Neural crest cell (in vitro differentiated cells): ENCODE data around the gene TMEM91. TPM values are rescaled to one million over a fixed set of nuclear protein-coding genes. Genes with fewer than 3 reads are reported as not detected.
"Not testable (repeated sequence)": the region's sequence is repeated elsewhere in the genome, so short reads cannot be mapped to it uniquely, and the experiment has no call there.

Experiments used
- DNase-seq: peaks from one replicate; pipeline ENCODE4 v3.0.0; 2021; ENCODE audit warnings: low read depth, mixed read lengths, low spot score
- H3K27ac Mint-ChIP-seq: one replicate; pipeline ENCODE4 v1.8.0; 2021; ENCODE audit warnings: mild to moderate bottlenecking, mixed read lengths; ENCODE audit not compliant: unreplicated experiment
- H3K27me3 Mint-ChIP-seq: 2 replicates; pipeline ENCODE4 v1.8.0; 2021; ENCODE audit warnings: low read depth, mild to moderate bottlenecking, mixed read lengths
- H3K36me3 Mint-ChIP-seq: 2 replicates; pipeline ENCODE4 v1.8.0; 2021; ENCODE audit warnings: low read depth, mild to moderate bottlenecking, mixed read lengths
- H3K4me1 Mint-ChIP-seq: 2 replicates; pipeline ENCODE4 v1.8.0; 2021; ENCODE audit warnings: mixed read lengths
- H3K4me3 Mint-ChIP-seq: one replicate; pipeline ENCODE4 v1.8.0; 2021; ENCODE audit warnings: mild to moderate bottlenecking, mixed read lengths
- H3K9me3 Mint-ChIP-seq: 2 replicates; pipeline ENCODE4 v1.8.0; 2021; ENCODE audit warnings: mixed read lengths
- CTCF ChIP-seq: fragments of 200-600 bp; sonication (generic); conservative IDR thresholded peaks from 2 replicates; pipeline ENCODE4 v1.5.0; 2021; ENCODE audit warnings: antibody characterized with exemption, mild to moderate bottlenecking
- total RNA-seq: library from RNA; stranded (reverse); gene quantifications from 2 replicates; pipeline ENCODE4 v1.2.1, GENCODE V29; 2021

Gene TMEM91
- total RNA-seq, 1 donor from 2014 or later, result 6.6 TPM

- H3K27ac Mint-ChIP-seq, result no peak overlapping the region
- no peak for DNase-seq
- peaks cover 7% of the 10 kb centered on the region for H3K4me1 Mint-ChIP-seq
- no peak overlapping the region for H3K4me3 Mint-ChIP-seq
- no peak for TF ChIP-seq CTCF
- no peaks in the 10 kb centered on the region for H3K27me3 Mint-ChIP-seq
- H3K36me3 Mint-ChIP-seq, result no peaks in the 10 kb centered on the region
- H3K9me3 Mint-ChIP-seq, result no peaks in the 10 kb centered on the region
Observed at GRCh38 chr19:41403181-41403970, 27.0 kb downstream of the TMEM91 start.

GRCh38 chr19:41405776-41406175, 29.4 kb downstream of the TMEM91 start:
- H3K36me3 Mint-ChIP-seq, result no peaks in the 10 kb centered on the region
- no peak overlapping the region for H3K4me3 Mint-ChIP-seq
- no peaks in the 10 kb centered on the region for H3K9me3 Mint-ChIP-seq
- no peak for TF ChIP-seq CTCF
- H3K27me3 Mint-ChIP-seq, result no peaks in the 10 kb centered on the region
- no peak overlapping the region for H3K27ac Mint-ChIP-seq
- DNase-seq, result no peak
- no peaks in the 10 kb centered on the region for H3K4me1 Mint-ChIP-seq

- DNase-seq, result no peak
- no peaks in the 10 kb centered on the region for H3K36me3 Mint-ChIP-seq
- no peak overlapping the region for H3K4me3 Mint-ChIP-seq
- H3K9me3 Mint-ChIP-seq, result no peaks in the 10 kb centered on the region
- no peak overlapping the region for H3K27ac Mint-ChIP-seq
- no peaks in the 10 kb centered on the region for H3K4me1 Mint-ChIP-seq
- TF ChIP-seq CTCF, result no peak
- H3K27me3 Mint-ChIP-seq, result no peaks in the 10 kb centered on the region
Observed at GRCh38 chr19:41407271-41407670, 30.9 kb downstream of the TMEM91 start.

GRCh38 chr19:41408256-41408655, 31.9 kb downstream of the TMEM91 start:
- no peak for DNase-seq
- no peak overlapping the region for H3K27ac Mint-ChIP-seq
- H3K27me3 Mint-ChIP-seq, result no peaks in the 10 kb centered on the region
- no peak for TF ChIP-seq CTCF
- H3K4me3 Mint-ChIP-seq, result no peak overlapping the region
- no peaks in the 10 kb centered on the region for H3K4me1 Mint-ChIP-seq
- no peaks in the 10 kb centered on the region for H3K36me3 Mint-ChIP-seq
- H3K9me3 Mint-ChIP-seq, result no peaks in the 10 kb centered on the region

- H3K27me3 Mint-ChIP-seq, H3K9me3 Mint-ChIP-seq, H3K4me1 Mint-ChIP-seq, H3K4me3 Mint-ChIP-seq, H3K36me3 Mint-ChIP-seq, H3K27ac Mint-ChIP-seq, DNase-seq: not testable (repeated sequence)
Observed at GRCh38 chr19:41408846-41409245, 32.5 kb downstream of the TMEM91 start.

GRCh38 chr19:41409288-41409687, 33.0 kb downstream of the TMEM91 start:
- H3K27me3 Mint-ChIP-seq, result no peaks in the 10 kb centered on the region
- H3K4me3 Mint-ChIP-seq, result no peak overlapping the region
- H3K36me3 Mint-ChIP-seq, result no peaks in the 10 kb centered on the region
- no peak overlapping the region for H3K27ac Mint-ChIP-seq
- TF ChIP-seq CTCF, result no peak
- no peaks in the 10 kb centered on the region for H3K9me3 Mint-ChIP-seq
- DNase-seq, result no peak
- no peaks in the 10 kb centered on the region for H3K4me1 Mint-ChIP-seq
